Right kidney (tissue), 1 donor: ENCODE measurements around the gene L3HYPDH.
A peak's percentile ranks its signal among the peaks of the same experiment; 100 is the strongest.

Experiments used
- DNase-seq: peaks from one replicate; pipeline ENCODE4 v3.0.0-alpha.2; 2016

L3HYPDH gene

GRCh38 chr14:59427653-59428580 lies 56.3 kb downstream of the L3HYPDH start:
- no peak for DNase-seq

- no peak for DNase-seq
Observed at GRCh38 chr14:59425322-59425935, 58.8 kb downstream of the L3HYPDH start.

- DNase-seq = peak; percentile 60
Observed at GRCh38 chr14:59424341-59425071, 59.7 kb downstream of the L3HYPDH start.
